Stimulated activated CD4-positive, alpha-beta T cell treated with anti-CD3 and anti-CD28 coated beads, Interleukin-4, amount 100 ng/mL, for 4 hours (primary cell): ENCODE data around the gene ST8SIA3.
"Not testable (repeated sequence)": the region's sequence is repeated elsewhere in the genome, so short reads cannot be mapped to it uniquely, and the experiment has no call there.

Experiments
- DNase-seq, 2 experiments: peaks; one replicate each; pipeline ENCODE4 v3.0.0-alpha.2; 2020

ST8SIA3 gene

DNA sequence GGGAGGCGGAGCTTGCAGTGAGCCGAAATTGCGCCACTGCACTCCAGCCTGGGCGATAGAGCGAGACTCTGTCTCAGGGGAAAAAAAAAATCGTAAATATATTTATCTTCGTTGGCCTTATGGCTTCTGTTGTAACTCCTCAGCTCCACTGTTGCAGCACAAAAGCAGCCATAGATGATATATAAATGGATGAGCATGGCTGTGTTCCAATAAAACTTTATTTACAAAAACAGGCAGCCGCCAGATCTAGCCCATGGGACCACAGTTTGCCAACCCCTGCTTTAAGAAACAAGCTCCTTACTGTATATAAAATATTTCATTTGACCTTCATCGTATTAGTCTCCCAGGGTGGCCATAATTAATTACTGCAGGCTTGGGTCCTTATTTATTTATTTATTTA is 20.1 kb downstream of the ST8SIA3 start:
- no peak for DNase-seq

DNA sequence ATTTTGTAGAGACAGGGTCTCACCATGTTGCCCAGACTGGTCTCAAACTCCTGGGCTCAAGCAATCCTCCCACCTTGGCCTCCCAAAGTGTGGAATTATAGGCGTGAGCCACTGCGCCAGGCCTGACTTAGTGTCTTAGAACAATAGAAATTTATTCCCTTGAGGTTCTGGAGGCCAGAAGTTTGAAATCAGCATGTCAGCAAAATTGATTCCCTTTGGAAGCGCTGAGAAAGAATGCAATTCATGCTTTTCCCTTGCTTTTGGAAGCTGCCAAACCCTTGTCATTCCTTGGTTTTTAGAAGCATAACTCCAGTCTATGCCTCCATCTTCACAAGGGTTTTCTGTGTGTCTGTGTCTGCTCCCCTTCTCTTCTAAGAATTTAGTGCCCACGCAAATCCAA is 20.7 kb downstream of the ST8SIA3 start:
- DNase-seq = no peak

DNA sequence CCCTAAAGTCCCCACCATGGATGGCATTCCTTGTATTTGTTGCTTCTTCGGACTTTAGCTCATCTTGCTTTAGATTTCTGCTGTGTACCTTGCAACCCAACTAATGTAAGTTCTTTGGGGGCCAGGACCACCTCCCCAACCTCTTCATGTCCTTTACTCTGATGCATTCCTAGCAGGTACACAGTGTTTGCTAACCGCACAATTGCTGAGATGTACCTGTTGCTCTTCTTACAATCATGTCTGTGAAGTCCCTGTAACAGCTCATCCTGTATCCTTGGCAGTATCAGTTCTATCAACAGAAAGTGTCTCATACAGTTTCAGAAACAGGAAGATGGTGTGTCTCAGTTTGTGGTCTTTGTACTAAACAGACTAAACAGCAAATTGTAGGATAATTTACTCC is 24.1 kb downstream of the ST8SIA3 start:
- DNase-seq = no peak

DNA sequence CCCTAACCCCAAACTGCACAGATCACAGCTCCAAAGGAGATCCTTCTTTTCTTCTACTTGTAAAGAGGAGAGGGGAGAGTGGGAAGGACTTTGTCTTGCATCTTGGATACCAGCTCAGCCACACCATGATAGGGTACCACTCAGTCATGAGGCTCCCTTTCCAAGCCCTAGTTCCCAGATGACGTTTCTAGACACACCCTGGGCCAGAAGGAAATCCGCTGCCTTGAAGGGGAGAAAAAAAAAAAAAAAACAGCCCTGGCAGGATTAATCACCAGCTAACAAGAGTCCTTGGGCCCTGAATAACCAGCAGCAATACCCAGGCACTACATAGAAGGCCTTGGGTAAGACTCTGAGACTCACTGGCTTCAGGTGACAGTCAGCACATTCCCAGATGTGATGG is 36.9 kb downstream of the ST8SIA3 start:
- DNase-seq = no peak

DNA sequence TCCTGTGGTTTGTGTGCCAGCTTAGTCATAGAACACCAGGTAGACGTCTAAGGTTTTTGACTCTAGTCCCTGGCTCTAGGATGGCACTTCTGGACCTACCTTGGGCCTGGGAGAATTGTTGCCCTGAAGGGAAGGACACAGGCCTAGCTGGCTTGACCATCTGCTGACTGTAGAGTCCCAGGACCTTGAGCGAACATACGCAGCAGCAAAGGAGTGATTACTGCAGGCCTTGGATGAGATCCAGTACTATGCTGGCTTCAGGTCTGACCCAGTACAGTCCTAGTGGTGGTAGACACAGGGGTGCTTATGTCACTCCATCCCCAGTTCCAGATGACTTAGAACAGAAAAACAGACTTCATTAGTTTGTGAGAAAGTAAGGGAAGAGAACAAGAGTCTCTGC is 37.7 kb downstream of the ST8SIA3 start:
- no peak for DNase-seq

DNA sequence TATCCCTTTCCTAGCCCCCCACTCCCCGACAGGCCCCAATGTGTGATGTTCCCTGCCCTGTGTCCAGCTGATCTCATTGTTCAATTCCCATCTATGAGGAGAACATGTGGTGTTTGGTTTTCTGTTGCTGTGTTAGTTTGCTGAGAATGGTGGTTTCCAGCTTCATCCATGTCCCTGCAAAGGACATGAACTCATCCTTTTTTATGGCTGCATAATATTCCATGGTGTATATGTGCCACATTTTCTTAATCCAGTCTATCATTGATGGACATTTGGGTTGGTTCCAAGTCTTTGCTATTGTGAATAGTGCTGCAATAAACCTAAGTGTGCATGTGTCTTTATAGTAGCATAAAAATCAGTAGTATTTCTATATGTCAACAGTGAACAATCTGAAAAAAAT is 42.4 kb downstream of the ST8SIA3 start:
- DNase-seq = not testable (repeated sequence)

DNA sequence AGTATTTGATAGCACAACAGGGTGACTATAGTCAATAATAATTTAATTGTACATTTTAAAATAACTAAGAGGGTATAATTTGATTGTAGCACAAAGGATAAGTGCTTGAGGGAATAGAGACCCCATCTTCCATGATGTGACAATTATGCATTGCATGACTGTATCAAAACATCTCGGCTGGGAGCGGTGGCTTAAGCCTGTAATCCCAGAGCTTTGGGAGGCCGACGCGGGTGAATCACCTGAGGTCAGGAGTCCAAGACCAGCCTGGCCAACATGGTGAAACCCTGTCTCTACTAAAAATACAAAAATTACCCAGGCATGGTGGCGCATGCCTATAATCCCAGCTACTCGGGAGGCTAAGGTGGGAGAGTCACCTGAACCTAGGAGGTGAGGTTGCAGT is 44.5 kb downstream of the ST8SIA3 start:
- not testable (repeated sequence) for DNase-seq

DNA sequence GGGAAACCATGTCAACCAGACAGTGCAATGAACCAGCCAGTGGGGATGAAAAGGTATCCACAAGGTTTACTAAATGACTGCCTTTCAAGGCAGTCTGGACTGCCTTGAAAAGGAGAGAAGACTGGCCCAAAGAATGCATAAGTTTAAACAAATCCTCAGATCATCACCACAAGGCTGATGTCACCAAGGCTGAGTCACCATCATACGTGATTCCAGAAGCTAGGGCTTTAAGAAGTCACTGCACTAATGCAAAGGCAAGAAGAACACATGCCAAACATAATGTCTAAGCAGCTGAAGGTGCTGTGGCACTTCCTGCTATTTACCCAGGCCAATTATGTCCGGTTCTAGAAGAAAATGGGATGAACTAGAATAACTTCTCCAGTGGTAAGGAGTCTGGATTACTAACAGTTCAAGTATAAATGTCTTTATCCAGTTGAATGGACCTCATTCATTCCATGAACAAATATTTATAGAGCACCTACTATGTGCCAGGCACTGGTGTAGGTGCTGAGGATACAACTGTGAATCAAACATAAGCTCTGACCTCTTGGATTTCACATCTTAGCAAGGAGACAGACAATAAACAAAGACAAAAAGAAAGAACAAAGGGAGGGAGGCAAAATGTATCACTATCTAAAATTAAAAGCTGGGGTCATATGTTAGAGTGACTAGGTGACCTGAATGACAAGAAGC is 45.2 kb downstream of the ST8SIA3 start:
- DNase-seq = no peak

DNA sequence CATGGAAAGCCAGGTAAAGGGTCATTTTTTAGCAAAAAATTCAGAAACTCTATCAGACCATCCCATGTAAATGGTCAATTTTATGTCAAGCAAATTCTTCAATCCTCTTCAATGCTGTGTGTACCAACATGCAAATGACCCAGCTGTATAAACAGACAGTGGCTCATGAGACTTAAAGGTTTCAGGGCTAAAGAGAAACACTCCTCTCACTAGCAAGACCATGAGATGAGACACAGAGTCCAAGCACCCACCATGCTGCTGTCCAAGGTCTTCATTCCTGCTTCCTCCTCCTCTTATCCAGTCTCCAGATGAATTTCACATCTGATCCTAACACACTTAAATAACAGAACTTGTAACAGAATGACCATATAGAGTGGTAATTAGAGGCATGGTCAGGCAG is 52.0 kb downstream of the ST8SIA3 start:
- no peak for DNase-seq

DNA sequence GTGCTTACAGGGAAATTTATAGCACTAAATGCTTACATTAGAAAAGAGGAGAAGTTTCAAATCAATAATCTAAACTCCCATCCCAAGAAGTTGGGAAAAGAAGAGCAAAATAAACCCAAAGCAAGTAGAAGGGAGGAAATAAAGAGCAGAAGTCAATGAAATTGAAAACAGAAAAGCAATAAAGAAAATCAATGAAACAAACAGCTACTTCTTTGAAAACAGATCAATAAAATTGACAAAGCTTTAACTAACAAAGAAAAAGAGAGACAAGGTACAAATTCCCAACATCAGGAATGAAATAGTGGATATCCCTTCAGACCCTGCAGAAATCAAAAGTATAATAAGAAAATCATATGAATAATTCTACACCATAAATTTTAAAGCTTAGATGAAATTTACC is 57.3 kb downstream of the ST8SIA3 start:
- no peak for DNase-seq

DNA sequence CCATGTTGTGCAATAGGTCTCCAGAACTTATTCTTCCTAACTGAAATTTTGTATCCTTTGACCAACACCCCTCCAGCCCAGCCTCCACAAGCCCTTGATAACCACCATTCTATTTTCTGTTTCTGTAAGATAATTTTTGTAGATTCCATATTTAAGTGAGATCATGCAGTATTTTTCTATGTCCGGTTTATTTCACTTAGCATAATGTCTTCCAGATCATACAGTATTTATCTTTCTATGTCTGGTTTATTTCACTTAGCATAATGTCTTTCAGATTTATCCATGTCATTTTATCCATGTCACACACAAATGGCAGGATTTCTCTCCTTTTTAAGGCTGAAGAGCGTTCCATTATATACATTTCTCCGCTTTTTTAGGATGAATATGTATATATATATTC is 58.4 kb downstream of the ST8SIA3 start:
- no peak for DNase-seq

DNA sequence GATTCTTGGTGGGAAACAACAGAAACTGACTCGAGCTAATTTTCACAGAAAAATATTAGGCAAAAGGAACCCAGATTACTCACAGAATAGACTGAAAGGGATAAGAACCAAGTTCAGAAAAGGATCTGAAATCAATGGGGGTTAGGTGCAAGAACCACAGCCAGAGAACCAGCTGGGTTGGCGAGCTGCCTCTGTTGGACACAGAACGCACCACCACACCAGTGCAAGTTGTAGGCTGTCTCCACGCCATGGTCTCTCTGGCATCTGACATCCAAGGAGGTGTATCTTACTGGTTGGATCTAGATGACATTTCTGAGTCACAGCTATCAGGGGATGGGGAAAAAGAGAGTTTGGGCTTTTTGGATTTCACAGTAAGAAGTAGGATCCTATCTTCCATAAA is 64.2 kb downstream of the ST8SIA3 start:
- DNase-seq = no peak
